HG03571 (cell line): ENCODE measurements around the gene DNMBP.
"Not testable (repeated sequence)": the region's sequence is repeated elsewhere in the genome, so short reads cannot be mapped to it uniquely, and the experiment has no call there.

Experiments
- ATAC-seq: cut with Tn5 transposase; IDR thresholded peaks from one replicate; pipeline ENCODE4 v1.9.1; 2021; ENCODE audit not compliant: unreplicated experiment

The DNMBP gene

GRCh38 chr10:99840859-99841258 lies 168.9 kb downstream of the DNMBP start:
- ATAC-seq, result not testable (repeated sequence)

GRCh38 chr10:99836711-99837110 lies 173.0 kb downstream of the DNMBP start:
- no peak for ATAC-seq

GRCh38 chr10:99835947-99836346 lies 173.8 kb downstream of the DNMBP start:
- no peak for ATAC-seq

- ATAC-seq, result no peak
These were observed 175.3 kb downstream of the DNMBP start for GRCh38 chr10:99834410-99834809.

GRCh38 chr10:99832439-99832838 lies 177.3 kb downstream of the DNMBP start:
- no peak for ATAC-seq

- ATAC-seq, result no peak
These were observed 181.3 kb downstream of the DNMBP start for GRCh38 chr10:99828464-99828863.

GRCh38 chr10:99827936-99828335 lies 181.8 kb downstream of the DNMBP start:
- no peak for ATAC-seq
